ENCODE measurements around the gene DAZAP1. TPM values are rescaled to one million over a fixed set of nuclear protein-coding genes. Genes with fewer than 3 reads are reported as not detected.

The DAZAP1 gene
- total RNA-seq, 1 experiment from 2014 or later: 165 TPM

GRCh38 chr19:1469255-1470054 lies 62.1 kb downstream of the DAZAP1 start:
- H3K27ac Mint-ChIP-seq (ENCODE audit: unreplicated experiment): peak overlapping the region; percentile 90
- H3K27me3 ChIP-seq (replicated peaks; ENCODE audit: control insufficient read depth, insufficient read depth, low read length): no peaks in the 10 kb centered on the region
- peak overlapping the region; percentile 89 for H3K4me3 Mint-ChIP-seq (ENCODE audit: unreplicated experiment)
- H3K27me3 Mint-ChIP-seq (ENCODE audit: insufficient read depth, unreplicated experiment): no peaks in the 10 kb centered on the region
- ChIA-PET CTCF (interaction anchor here (1.0 kb wide), 1 partner anchor 32 kb away, joined by 3 read pairs; no protein-coding TSS in a partner anchor), POLR2A (no interaction called here)
- H3K36me3 ChIP-seq (ENCODE audit: control insufficient read depth, insufficient read depth, low read length): no peaks in the 10 kb centered on the region
- DNase-seq: peak in 1 of 2 experiments; percentile 77
- H3K36me3 Mint-ChIP-seq (ENCODE audit: insufficient read depth, unreplicated experiment): peaks cover 46% of the 10 kb centered on the region
- no TSS peak for BruUV-seq (replicated peaks)
- no peaks in the 10 kb centered on the region for H3K9me3 ChIP-seq
- H3K4me1 Mint-ChIP-seq (ENCODE audit: low read depth, unreplicated experiment): peaks cover 4% of the 10 kb centered on the region
- TF ChIP-seq, protein P1, sequence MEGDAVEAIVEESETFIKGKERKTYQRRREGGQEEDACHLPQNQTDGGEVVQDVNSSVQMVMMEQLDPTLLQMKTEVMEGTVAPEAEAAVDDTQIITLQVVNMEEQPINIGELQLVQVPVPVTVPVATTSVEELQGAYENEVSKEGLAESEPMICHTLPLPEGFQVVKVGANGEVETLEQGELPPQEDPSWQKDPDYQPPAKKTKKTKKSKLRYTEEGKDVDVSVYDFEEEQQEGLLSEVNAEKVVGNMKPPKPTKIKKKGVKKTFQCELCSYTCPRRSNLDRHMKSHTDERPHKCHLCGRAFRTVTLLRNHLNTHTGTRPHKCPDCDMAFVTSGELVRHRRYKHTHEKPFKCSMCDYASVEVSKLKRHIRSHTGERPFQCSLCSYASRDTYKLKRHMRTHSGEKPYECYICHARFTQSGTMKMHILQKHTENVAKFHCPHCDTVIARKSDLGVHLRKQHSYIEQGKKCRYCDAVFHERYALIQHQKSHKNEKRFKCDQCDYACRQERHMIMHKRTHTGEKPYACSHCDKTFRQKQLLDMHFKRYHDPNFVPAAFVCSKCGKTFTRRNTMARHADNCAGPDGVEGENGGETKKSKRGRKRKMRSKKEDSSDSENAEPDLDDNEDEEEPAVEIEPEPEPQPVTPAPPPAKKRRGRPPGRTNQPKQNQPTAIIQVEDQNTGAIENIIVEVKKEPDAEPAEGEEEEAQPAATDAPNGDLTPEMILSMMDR (IDR thresholded peaks at IDR 0.05; ENCODE audit: insufficient read depth in 1 of 2, low read depth in 1 of 2, low read length in 1 of 2, severe bottlenecking in 1 of 2, unreplicated experiment in 1 of 2): no peak
- H3K9me3 Mint-ChIP-seq (ENCODE audit: unreplicated experiment): no peaks in the 10 kb centered on the region
- peak overlapping the region; percentile 65 for H3K4me3 ChIP-seq (ENCODE audit: low read depth, low read length)
- H3K4me1 ChIP-seq: peaks cover 15% of the 10 kb centered on the region
- intact Hi-C loops (cut with micrococcal nuclease; ENCODE audit: unreplicated experiment): loop anchor here (2.0 to 5.0 kb wide), 2 partner anchors 39 to 62 kb away; partner anchors contain the start of gene DAZAP1

- Histone ChIP-seq H3K36me3 (ENCODE audit: control insufficient read depth, insufficient read depth, low read length) (no peaks in the 10 kb centered on the region), H3K27me3 (replicated peaks; ENCODE audit: control insufficient read depth, insufficient read depth, low read length) (no peaks in the 10 kb centered on the region), H3K4me3 (ENCODE audit: low read depth, low read length) (peak overlapping the region; percentile 65), H3K9me3 (no peaks in the 10 kb centered on the region), H3K4me1 (peaks cover 15% of the 10 kb centered on the region)
- Mint-ChIP-seq H3K36me3 (ENCODE audit: insufficient read depth, unreplicated experiment) (peaks cover 46% of the 10 kb centered on the region), H3K27ac (ENCODE audit: unreplicated experiment) (peak overlapping the region; percentile 90), H3K4me3 (ENCODE audit: unreplicated experiment) (peak overlapping the region; percentile 89), H3K4me1 (ENCODE audit: low read depth, unreplicated experiment) (peaks cover 4% of the 10 kb centered on the region), H3K9me3 (ENCODE audit: unreplicated experiment) (no peaks in the 10 kb centered on the region), H3K27me3 (ENCODE audit: insufficient read depth, unreplicated experiment) (no peaks in the 10 kb centered on the region)
- ChIA-PET POLR2A (no interaction called here), CTCF (no interaction called here)
- BruUV-seq (replicated peaks): no TSS peak
- no peak for DNase-seq
- TF ChIP-seq, protein P1 (IDR thresholded peaks at IDR 0.05; ENCODE audit: insufficient read depth in 1 of 2, low read depth in 1 of 2, low read length in 1 of 2, severe bottlenecking in 1 of 2, unreplicated experiment in 1 of 2): no peak
- intact Hi-C loops (cut with micrococcal nuclease; ENCODE audit: unreplicated experiment): loop anchor here (2.0 to 5.0 kb wide), 2 partner anchors 39 to 63 kb away; partner anchors contain the start of gene DAZAP1
These were observed 62.6 kb downstream of the DAZAP1 start for GRCh38 chr19:1470055-1470304.

DNA sequence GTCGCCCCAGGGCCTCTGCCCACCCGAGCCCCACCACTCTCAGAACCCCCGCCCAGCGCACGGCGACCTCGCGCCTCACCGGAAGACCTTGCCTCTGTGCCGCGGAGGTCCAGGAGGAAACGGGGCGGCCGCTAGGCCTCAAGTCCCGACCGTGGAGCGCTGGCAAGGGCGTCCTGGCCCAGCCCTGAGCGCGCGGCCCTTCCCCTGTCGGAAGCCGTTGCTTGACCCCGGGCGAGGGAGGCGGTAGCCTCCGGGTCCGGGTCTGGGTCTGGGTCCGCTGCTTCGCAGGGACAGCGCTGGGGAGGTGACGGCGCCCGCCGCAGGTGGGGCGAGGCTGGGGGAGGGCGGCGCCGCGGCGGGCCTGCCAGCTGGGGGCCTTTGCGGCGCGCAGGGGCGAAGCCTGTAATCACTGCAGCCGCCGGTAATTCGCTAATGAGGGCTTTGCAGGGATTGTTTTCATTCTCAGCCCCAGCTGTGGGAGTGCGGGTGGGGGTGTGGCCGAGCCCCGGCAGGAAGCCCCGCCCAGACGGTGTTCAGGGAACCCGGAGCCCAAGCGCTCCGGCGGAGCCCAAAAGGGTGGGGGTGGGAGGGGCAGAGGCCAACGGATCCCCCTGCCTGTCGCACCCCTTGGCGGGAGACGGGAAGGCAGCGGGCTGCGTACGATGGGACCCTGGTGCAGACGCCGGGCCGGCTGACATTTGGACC lies 63.1 kb downstream of the DAZAP1 start:
- ChIA-PET POLR2A (no interaction called here), CTCF (no interaction called here)
- no peaks in the 10 kb centered on the region for H3K9me3 ChIP-seq
- Mint-ChIP-seq H3K36me3 (ENCODE audit: insufficient read depth, unreplicated experiment) (peaks cover 46% of the 10 kb centered on the region), H3K27ac (ENCODE audit: unreplicated experiment) (peak overlapping the region; percentile 90), H3K4me3 (ENCODE audit: unreplicated experiment) (peak overlapping the region; percentile 89), H3K4me1 (ENCODE audit: low read depth, unreplicated experiment) (peaks cover 4% of the 10 kb centered on the region), H3K9me3 (ENCODE audit: unreplicated experiment) (no peaks in the 10 kb centered on the region), H3K27me3 (ENCODE audit: insufficient read depth, unreplicated experiment) (no peaks in the 10 kb centered on the region)
- peak overlapping the region; percentile 65 for H3K4me3 ChIP-seq (ENCODE audit: low read depth, low read length)
- intact Hi-C loops (cut with micrococcal nuclease; ENCODE audit: unreplicated experiment): loop anchor here (2.0 to 5.0 kb wide), 2 partner anchors 38 to 63 kb away; partner anchors contain the start of gene DAZAP1
- H3K36me3 ChIP-seq (ENCODE audit: control insufficient read depth, insufficient read depth, low read length): no peaks in the 10 kb centered on the region
- TF ChIP-seq, protein P1 (IDR thresholded peaks at IDR 0.05; ENCODE audit: insufficient read depth in 1 of 2, low read depth in 1 of 2, low read length in 1 of 2, severe bottlenecking in 1 of 2, unreplicated experiment in 1 of 2): no peak
- DNase-seq: peak; percentile 78 to 81
- H3K27me3 ChIP-seq (replicated peaks; ENCODE audit: control insufficient read depth, insufficient read depth, low read length): no peaks in the 10 kb centered on the region
- no TSS peak for BruUV-seq (replicated peaks)
- H3K4me1 ChIP-seq: peaks cover 15% of the 10 kb centered on the region

Data from Caco-2 (cell line).